Kidney (tissue), 14 donors: ENCODE results near the gene NOTCH1. TPM values are rescaled to one million over a fixed set of nuclear protein-coding genes. Genes with fewer than 3 reads are reported as not detected.

Source experiments
- DNase-seq, 5 donors: peaks; one replicate each; pipeline ENCODE4 v3.0.0-alpha.2; 2013 to 2020
- FAIRE-seq: peaks from 2 replicates; lab custom pipeline; 2012; peaks lifted over from hg19 to GRCh38; lab: Jason Lieb, UNC
- H3K27ac ChIP-seq, 2 donors: one replicate each; pipeline ENCODE4 v1.7.0; 2013; ENCODE audit warnings: low read depth in 2 of 2, low read length in 2 of 2, inconsistent platforms in 1 of 2
- H3K27me3 ChIP-seq: one replicate; pipeline ENCODE4 v1.7.1; 2013; ENCODE audit warnings: low read length, inconsistent platforms; ENCODE audit not compliant: control insufficient read depth, insufficient read depth
- H3K36me3 ChIP-seq, 3 donors: one replicate each; pipeline versions ENCODE4 v1.7.0 to v1.7.1; 2013; ENCODE audit warnings: low read length in 3 of 3, control low read depth in 1 of 3, inconsistent platforms in 1 of 3; ENCODE audit not compliant: insufficient read depth in 3 of 3, control insufficient read depth in 2 of 3
- H3K4me1 ChIP-seq, 3 donors: one replicate each; pipeline versions ENCODE4 v1.7.0 to v1.7.1; 2013; ENCODE audit warnings: low read length in 3 of 3, inconsistent platforms in 1 of 3, low read depth in 1 of 3; ENCODE audit not compliant: control insufficient read depth in 2 of 3, insufficient read depth in 2 of 3
- H3K4me3 ChIP-seq, 3 donors: one replicate each; pipeline versions ENCODE4 v1.7.0 to v1.8.1; 2013; ENCODE audit warnings: low read length in 3 of 3, control low read depth in 1 of 3, inconsistent platforms in 1 of 3
- H3K9ac ChIP-seq, 3 donors: one replicate each; pipeline versions ENCODE4 v1.7.0 to v1.7.1; 2013; ENCODE audit warnings: low read length in 3 of 3, control low read depth in 1 of 3, inconsistent platforms in 1 of 3
- H3K9me3 ChIP-seq, 3 donors: one replicate each; pipeline versions ENCODE4 v1.7.0 to v1.7.1; 2013; ENCODE audit warnings: low read length in 3 of 3, control low read depth in 1 of 3, inconsistent platforms in 1 of 3; ENCODE audit not compliant: control insufficient read depth in 2 of 3, insufficient read depth in 1 of 3
- CTCF ChIP-seq: IDR thresholded peaks from 3 replicates; pipeline ENCODE4 v1.5.1; 2012; ENCODE audit warnings: mild to moderate bottlenecking, moderate library complexity, borderline replicate concordance; ENCODE audit not compliant: insufficient read depth; ENCODE audit errors: extremely low read depth
- intact Hi-C: fragments of 100-400 bp; cut with DNase I; formaldehyde crosslinking; loops from one replicate; pipeline ENCODE4 v1.11.1; 2022
- polyA plus RNA-seq: library from polyadenylated mRNA; stranded (reverse); fragments of 350-450 nt; fragmentation: Illumina TruSeq; extraction: RNeasy Lipid Tissue Mini Kit (QIAGEN cat#74804); gene quantifications from one replicate; pipeline ENCODE4 v1.2.3, GENCODE V29; 2014; ENCODE audit warnings: low read depth, low replicate concordance; ENCODE audit not compliant: insufficient read depth
- total RNA-seq: library from RNA; stranded (reverse); fragmentation: NEBNext Ultra II Directional; extraction: Animal tissue kit (Norgen Biotek cat#: 25700); gene quantifications from one replicate; pipeline ENCODE4 v1.2.1, GENCODE V29; 2021
- donor health status: control.
- donor health status: control.
- donor health status: control.
- donor health status: control.
- donor health status: control.
- donor health status: DM: yes; HTN: yes; CAD: no.
- donor health status: Normal renal cell carcinoma (clear cell type).

NOTCH1 gene
- total and polyA plus RNA-seq, 2 donors from 2014 or later, result 6.5 to 77.2 TPM

- no peak overlapping the region for H3K9ac ChIP-seq
- DNase-seq (peak in 1 of 5 donors; percentile 46), FAIRE-seq (no peak)
- intact Hi-C loops, result no loop called here
- H3K36me3 ChIP-seq, result no peaks in the 10 kb centered on the region
- peaks cover 0 to 39% (median 2%) of the 10 kb centered on the region in 3 donors for H3K4me1 ChIP-seq
- no peak overlapping the region for H3K27ac ChIP-seq
- H3K27me3 ChIP-seq, result no peaks in the 10 kb centered on the region
- H3K4me3 ChIP-seq, result no peak overlapping the region
- no peak for TF ChIP-seq CTCF
- H3K9me3 ChIP-seq, result no peaks in the 10 kb centered on the region
These were observed 40.6 kb upstream of the NOTCH1 start for GRCh38 chr9:136586391-136586953.

GRCh38 chr9:136585531-136586120, 39.8 kb upstream of the NOTCH1 start:
- FAIRE-seq, result no peak
- intact Hi-C loops, result no loop called here
- H3K27me3 ChIP-seq, result no peaks in the 10 kb centered on the region
- DNase-seq, result peak in 1 of 5 donors; percentile 65
- no peak for TF ChIP-seq CTCF
- H3K27ac ChIP-seq, result no peak overlapping the region
- no peaks in the 10 kb centered on the region for H3K9me3 ChIP-seq
- no peak overlapping the region for H3K4me3 ChIP-seq
- no peak overlapping the region for H3K9ac ChIP-seq
- peaks cover 0 to 31% (median 2%) of the 10 kb centered on the region in 3 donors for H3K4me1 ChIP-seq
- no peaks in the 10 kb centered on the region for H3K36me3 ChIP-seq

DNA sequence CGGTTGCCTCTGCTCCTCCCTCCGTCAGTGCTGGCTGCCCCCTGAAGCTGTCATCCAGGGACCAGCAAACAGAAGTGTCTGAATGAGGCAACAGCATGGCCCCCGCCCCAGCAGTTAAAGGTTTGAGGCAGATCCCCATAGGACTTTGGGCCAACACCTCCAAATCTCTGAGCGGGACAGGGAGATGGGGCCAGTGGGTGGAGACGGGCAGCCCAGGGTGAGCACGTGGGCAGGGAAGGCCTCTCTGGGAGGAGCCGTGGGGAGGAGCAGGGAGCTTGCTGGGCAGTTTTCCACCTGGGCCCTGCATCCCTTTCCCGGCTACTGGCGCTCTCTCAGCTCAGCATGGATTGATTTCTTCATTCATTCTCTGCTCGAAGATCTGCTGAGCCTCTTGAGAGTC, 39.1 kb upstream of the NOTCH1 start:
- intact Hi-C loops, result no loop called here
- TF ChIP-seq CTCF, result no peak
- peaks cover 0 to 24% (median 2%) of the 10 kb centered on the region in 3 donors for H3K4me1 ChIP-seq
- no peaks in the 10 kb centered on the region for H3K9me3 ChIP-seq
- FAIRE-seq, result no peak
- H3K36me3 ChIP-seq, result no peaks in the 10 kb centered on the region
- DNase-seq, result peak in 2 of 5 donors; percentile 41 to 67
- H3K27me3 ChIP-seq, result no peaks in the 10 kb centered on the region
- H3K4me3 ChIP-seq, result no peak overlapping the region
- H3K27ac ChIP-seq, result no peak overlapping the region
- no peak overlapping the region for H3K9ac ChIP-seq
